KOPT-K1 (cell line): ENCODE measurements around the gene RC3H2.
"Not testable (repeated sequence)": the region's sequence is repeated elsewhere in the genome, so short reads cannot be mapped to it uniquely, and the experiment has no call there.

Experiments
- H3K27ac ChIP-seq: fragments of 200-600 bp; sonication (generic); 2 replicates; pipeline ENCODE4 v1.5.1; 2016; ENCODE audit warnings: antibody characterized with exemption, mild to moderate bottlenecking, low read depth, low read length; ENCODE audit not compliant: poor library complexity, severe bottlenecking
- H3K36me3 ChIP-seq: fragments of 200-600 bp; sonication (generic); 2 replicates; pipeline ENCODE4 v1.5.1; 2017; ENCODE audit warnings: antibody characterized with exemption, mild to moderate bottlenecking, low read length, moderate library complexity; ENCODE audit not compliant: insufficient read depth
- H3K9me3 ChIP-seq: fragments of 200-600 bp; sonication (generic); 2 replicates; pipeline ENCODE4 v1.5.1; 2017; ENCODE audit warnings: antibody characterized with exemption, low read length, mild to moderate bottlenecking; ENCODE audit not compliant: insufficient read depth, poor library complexity, severe bottlenecking

Gene RC3H2

DNA sequence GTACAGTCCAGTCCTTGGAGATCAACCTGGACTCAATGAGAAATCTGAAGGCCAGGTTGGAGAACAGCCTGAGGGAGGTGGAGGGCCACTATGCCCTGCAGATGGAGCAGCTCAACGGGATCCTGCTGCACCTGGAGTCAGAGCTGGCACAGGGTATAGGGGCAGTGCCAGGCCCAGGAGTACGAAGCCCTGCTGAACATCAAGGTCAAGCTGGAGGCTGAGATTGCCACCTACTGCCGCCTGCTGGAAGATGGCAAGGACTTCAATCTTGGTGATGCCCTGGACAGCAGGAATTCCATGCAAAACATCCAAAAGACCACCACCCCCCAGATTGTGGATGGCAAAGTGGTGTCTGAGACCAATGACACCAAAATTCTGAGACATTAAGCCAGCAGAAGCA is 66.7 kb downstream of the RC3H2 start:
- H3K9me3 ChIP-seq, result not testable (repeated sequence)

DNA sequence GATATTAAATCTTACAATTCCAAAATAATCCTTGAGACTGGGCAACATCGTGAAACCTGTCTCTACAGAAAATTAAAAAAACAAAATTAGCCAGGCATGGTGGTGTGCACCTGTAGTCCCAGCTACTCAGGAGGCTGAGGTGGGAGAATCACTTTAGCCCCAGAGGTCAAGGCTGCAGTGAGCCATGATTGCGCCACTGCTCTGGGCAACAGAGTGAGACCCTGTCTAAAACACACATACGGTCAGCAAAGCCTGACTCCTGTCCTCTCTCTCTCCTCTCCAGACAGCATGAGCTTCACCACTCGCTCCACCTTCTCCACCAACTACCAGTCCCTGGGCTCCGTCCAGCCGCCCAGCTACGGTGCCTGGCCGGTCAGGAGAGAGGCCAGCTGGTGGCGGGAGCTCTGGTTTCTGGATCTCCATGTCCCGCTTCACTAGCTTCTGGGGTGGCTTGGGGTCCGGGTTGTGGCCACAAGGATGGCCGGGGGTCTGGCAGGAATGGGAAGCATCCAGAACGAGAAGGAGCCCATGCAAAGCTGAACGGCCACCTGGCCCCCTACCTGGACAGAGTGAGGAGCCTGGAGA is 67.8 kb downstream of the RC3H2 start:
- H3K36me3 ChIP-seq, result no peaks in the 10 kb centered on the region
- no peak overlapping the region for H3K27ac ChIP-seq
- no peaks in the 10 kb centered on the region for H3K9me3 ChIP-seq

More for the DNA sequence above, 66.7 kb downstream of the RC3H2 start:
- not testable (repeated sequence) for H3K36me3 ChIP-seq, H3K27ac ChIP-seq

- no peaks in the 10 kb centered on the region for H3K9me3 ChIP-seq
- peak overlapping the region; percentile 73 for H3K27ac ChIP-seq
- no peaks in the 10 kb centered on the region for H3K36me3 ChIP-seq
Measured at GRCh38 chr9:122835313-122835731, 69.8 kb downstream of the RC3H2 start.

- Histone ChIP-seq H3K27ac (no peak overlapping the region), H3K9me3 (no peaks in the 10 kb centered on the region), H3K36me3 (no peaks in the 10 kb centered on the region)
Measured at GRCh38 chr9:122832194-122832593, 73.0 kb downstream of the RC3H2 start.

DNA sequence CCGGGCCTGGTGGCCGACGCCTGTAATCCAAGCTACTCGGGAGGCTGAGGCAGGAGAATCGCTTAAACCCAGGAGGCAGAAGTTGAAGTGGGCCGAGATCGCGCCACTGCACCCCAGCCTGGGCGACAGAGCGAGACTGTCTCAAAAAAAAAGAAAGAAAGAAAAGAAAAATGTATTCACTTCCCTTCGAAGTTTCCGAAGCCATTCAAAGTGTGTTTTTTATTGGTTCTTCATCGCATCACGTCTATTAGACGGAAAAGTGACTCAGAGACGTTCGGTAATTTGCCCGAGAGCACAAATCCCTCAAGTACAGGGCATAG is 76.2 kb downstream of the RC3H2 start:
- Histone ChIP-seq H3K27ac (peak overlapping the region; percentile 89), H3K36me3 (peaks cover 24% of the 10 kb centered on the region)

DNA sequence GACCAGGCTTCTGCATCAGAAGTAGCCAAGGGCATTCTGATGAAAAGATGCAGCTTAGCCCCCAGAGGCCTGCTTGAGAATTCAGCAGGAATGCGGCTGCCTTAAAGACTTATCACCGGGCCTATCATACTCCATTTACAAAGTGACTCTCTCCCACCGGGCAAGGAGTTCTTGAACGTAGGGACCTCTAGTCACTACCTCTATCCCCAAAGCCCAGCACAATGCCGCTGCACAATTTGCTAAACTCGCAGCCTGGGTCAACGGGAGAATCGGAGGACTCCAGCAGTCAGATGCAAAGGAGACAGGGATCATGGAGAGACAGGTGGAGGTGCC is 77.4 kb downstream of the RC3H2 start:
- peak overlapping the region; percentile 89 for H3K27ac ChIP-seq
- H3K36me3 ChIP-seq, result peaks cover 36% of the 10 kb centered on the region
- H3K9me3 ChIP-seq, result no peaks in the 10 kb centered on the region

More for the DNA sequence above, 76.2 kb downstream of the RC3H2 start:
- not testable (repeated sequence) for H3K9me3 ChIP-seq

- peaks cover 76% of the 10 kb centered on the region for H3K36me3 ChIP-seq
- H3K9me3 ChIP-seq, result no peaks in the 10 kb centered on the region
- no peak overlapping the region for H3K27ac ChIP-seq
Measured at GRCh38 chr9:122822938-122823337, 82.2 kb downstream of the RC3H2 start.

DNA sequence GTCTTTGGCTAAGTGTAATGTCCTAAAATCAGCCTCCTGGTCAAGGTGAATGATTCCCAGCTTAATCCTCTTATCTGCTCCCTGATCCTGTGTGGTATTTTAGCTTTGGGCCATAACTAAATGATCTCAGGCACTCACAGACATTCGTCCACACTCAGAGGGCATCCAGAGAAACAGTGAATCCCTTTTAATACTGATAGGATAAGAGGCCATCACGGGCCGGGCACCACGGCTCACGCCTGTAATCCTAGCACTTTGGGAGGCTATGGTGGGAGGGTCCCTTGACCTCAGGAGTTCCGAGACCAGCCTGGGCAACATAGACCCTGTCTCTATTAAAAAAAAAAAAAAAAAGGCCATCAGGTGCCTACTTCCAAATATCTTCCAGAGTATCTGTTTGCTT is 83.1 kb downstream of the RC3H2 start:
- H3K9me3 ChIP-seq, result no peaks in the 10 kb centered on the region
- no peak overlapping the region for H3K27ac ChIP-seq
- peaks cover 84% of the 10 kb centered on the region for H3K36me3 ChIP-seq

DNA sequence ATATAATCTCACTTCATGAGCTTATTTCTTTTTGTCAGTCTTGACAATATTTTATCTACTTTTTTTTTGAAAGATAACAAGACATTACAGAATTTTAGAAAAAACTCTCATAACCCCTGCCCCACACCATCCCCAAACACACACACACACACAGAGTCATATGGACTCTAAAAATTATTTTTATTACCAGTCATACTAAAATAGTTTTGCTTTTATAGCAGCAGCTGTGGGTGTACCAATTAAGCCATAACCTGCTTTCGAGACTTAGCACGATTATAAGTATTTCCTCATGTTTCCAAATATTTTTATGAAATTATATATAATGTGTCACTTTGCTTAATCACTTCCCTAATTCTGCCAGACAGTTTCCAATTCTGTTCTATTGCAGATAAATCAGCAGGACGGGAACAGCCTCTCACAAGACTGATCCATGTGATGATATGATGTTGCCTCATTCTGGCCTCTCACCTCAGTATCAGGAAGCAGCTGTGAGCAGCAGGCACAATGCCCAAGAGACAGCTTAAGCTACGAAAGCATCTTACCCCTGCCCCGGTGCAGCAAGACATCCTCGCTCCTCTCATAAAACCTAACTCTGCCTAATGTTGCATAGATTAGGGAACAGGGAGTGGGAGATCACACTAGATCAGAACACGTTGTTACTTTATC is 83.7 kb downstream of the RC3H2 start:
- H3K27ac ChIP-seq, result no peak overlapping the region

DNA sequence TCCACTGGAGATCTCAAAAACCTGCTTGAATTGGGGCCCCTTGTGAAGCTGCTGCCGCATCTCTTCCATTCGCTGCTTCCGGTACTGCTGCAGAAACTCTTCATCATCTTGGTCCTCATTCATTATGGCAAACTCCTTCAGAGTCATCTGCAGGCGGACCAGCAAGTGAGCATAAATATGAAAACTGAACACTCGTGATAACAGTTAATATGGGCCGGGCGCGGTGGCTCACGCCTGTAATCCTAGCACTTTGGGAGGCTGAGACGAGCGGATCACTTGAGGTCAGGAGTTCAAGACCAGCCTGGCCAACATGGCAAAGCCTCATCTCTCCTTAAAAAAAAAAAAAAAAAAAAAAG is 84.7 kb downstream of the RC3H2 start:
- Histone ChIP-seq H3K36me3 (peaks cover 86% of the 10 kb centered on the region), H3K9me3 (no peaks in the 10 kb centered on the region), H3K27ac (no peak overlapping the region)

More for the DNA sequence above, 83.7 kb downstream of the RC3H2 start:
- peaks cover 87% of the 10 kb centered on the region for H3K36me3 ChIP-seq
- H3K9me3 ChIP-seq, result no peaks in the 10 kb centered on the region

DNA sequence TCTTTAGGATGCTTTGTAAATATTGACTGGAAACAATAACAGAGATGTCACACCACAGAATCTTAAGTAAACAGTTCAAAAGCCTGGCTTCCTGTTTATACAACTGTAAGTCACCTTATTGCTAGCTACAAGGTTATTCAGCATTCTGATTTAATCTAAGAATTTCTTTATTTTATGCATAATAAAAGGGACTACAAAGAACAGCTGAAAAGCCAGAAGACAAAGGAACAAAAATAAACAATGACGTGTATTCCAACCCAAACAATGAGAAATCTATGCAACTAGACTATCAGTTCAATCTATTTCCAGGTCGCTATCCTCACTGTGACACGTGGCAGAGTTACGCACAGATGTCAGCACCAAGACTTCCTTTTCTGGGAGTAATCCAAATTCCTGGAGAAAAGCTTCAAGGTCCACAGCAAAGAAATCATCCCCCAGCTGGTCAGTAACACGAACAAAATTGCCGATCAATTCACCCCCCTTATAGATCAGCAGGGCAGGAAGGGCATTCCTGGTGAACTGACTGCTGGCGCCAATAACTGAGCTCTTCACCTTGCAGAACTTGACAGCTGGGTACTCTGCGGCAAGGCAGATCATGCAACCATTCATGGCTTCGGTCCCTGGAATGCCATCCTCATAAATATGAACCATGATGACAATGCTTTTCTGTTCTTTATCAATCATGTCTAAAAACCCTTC is 85.2 kb downstream of the RC3H2 start:
- Histone ChIP-seq H3K27ac (no peak overlapping the region), H3K9me3 (no peaks in the 10 kb centered on the region), H3K36me3 (peaks cover 86% of the 10 kb centered on the region)

- H3K36me3 ChIP-seq, result peaks cover 80% of the 10 kb centered on the region
- no peaks in the 10 kb centered on the region for H3K9me3 ChIP-seq
- H3K27ac ChIP-seq, result no peak overlapping the region
Measured at GRCh38 chr9:122819326-122819725, 85.8 kb downstream of the RC3H2 start.

- Histone ChIP-seq H3K27ac (no peak overlapping the region), H3K9me3 (no peaks in the 10 kb centered on the region), H3K36me3 (peaks cover 50% of the 10 kb centered on the region)
Measured at GRCh38 chr9:122816163-122816867, 88.8 kb downstream of the RC3H2 start.

GRCh38 chr9:122815544-122815943 is 89.6 kb downstream of the RC3H2 start:
- Histone ChIP-seq H3K36me3 (peaks cover 42% of the 10 kb centered on the region), H3K9me3 (no peaks in the 10 kb centered on the region)

GRCh38 chr9:122814545-122814944 is 90.6 kb downstream of the RC3H2 start:
- H3K9me3 ChIP-seq, result no peaks in the 10 kb centered on the region
- no peak overlapping the region for H3K27ac ChIP-seq

More at GRCh38 chr9:122815544-122815943, 89.6 kb downstream of the RC3H2 start:
- no peak overlapping the region for H3K27ac ChIP-seq

More at GRCh38 chr9:122814545-122814944, 90.6 kb downstream of the RC3H2 start:
- H3K36me3 ChIP-seq, result peaks cover 32% of the 10 kb centered on the region
